DOHH2 (cell line): ENCODE results near the gene NME4.
"Not testable (repeated sequence)": the region's sequence is repeated elsewhere in the genome, so short reads cannot be mapped to it uniquely, and the experiment has no call there.

Source experiments
- CTCF ChIP-seq: fragments of 200-600 bp; sonication (generic); IDR thresholded peaks from one replicate; pipeline ENCODE4 v1.5.1; 2014; ENCODE audit warnings: antibody characterized with exemption, mild to moderate bottlenecking, low read depth, low read length; ENCODE audit not compliant: poor library complexity, severe bottlenecking
- EZH2phosphoT487 ChIP-seq: fragments of 200-600 bp; sonication (generic); IDR thresholded peaks from 2 replicates; pipeline ENCODE4 v1.6.1; 2017; ENCODE audit warnings: borderline replicate concordance, mild to moderate bottlenecking, antibody characterized with exemption, low read length, moderate library complexity, mixed read lengths

GRCh38 chr16:415170-415498 lies 18.1 kb downstream of the NME4 start:
- TF ChIP-seq CTCF, EZH2phosphoT487: not testable (repeated sequence)
